Measurements from ENCODE around the gene CCDC28B. TPM values are rescaled to one million over a fixed set of nuclear protein-coding genes. Genes with fewer than 3 reads are reported as not detected.

CCDC28B gene
- total RNA-seq, 1 experiment from 2014 or later: 15.6 TPM

DNA sequence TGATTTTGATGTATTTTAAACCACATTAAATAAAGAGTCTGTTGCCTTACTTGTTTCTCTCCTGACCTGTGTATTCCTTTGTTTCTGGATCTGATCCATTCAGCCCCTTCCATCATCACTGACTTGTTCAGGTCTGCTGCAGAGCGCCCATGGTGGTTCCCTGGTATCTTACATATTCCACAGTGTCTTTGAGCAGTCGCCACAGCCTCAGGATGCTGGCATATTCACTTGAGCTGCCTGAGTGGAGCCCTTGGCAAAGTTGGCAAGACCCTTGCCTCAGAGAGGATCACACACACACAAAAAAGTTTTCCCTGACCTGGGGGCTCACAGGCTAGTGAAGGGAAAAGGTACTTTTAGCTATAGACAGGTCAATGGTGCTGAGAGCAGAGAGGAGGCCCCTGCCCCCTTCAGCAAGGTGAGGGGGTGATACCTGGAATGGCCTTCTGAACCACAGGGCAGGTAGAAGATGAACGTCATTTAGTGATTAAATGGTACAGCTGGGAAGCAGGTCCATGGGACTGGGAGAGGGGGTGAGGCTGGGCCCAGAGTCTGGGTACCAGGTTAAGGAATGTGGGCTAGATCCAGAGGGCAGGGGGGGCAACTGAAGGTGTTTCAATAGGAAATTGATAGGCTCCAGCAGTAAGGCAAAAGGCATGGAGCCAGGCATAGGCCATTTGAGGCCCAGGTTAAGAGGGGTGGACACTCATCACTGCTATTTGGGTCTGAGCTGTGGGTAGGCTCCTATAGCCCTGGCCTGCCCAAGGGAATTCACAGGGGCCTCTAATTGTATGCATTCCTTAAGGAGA lies 2.0 kb upstream of the CCDC28B start:
- ChIA-PET CTCF (no interaction called here), POLR2A (ENCODE audit: low non-redundant PET) (no interaction called here)
- Histone ChIP-seq H3K9me3 (ENCODE audit: low read depth, low read length, poor library complexity, severe bottlenecking) (no peaks in the 10 kb centered on the region), H3K4me3 (ENCODE audit: low read depth, low read length, poor library complexity, severe bottlenecking) (no peak overlapping the region), H3K36me3 (ENCODE audit: insufficient read depth, low read length, poor library complexity, severe bottlenecking) (peaks cover 38% of the 10 kb centered on the region), H3K4me1 (ENCODE audit: insufficient read depth, low read length, poor library complexity, severe bottlenecking) (peaks cover 14% of the 10 kb centered on the region), H3K27me3 (replicated peaks; ENCODE audit: insufficient read depth, low read depth, low read length, poor library complexity) (no peaks in the 10 kb centered on the region), H3K27ac (ENCODE audit: low read depth, low read length, poor library complexity, severe bottlenecking) (no peak overlapping the region)
- intact Hi-C loops (cut with micrococcal nuclease; ENCODE audit: unreplicated experiment): no loop called here
- no peak for TF ChIP-seq EZH2 (IDR thresholded peaks at IDR 0.05; ENCODE audit: borderline replicate concordance, low read depth, low read length, poor library complexity, severe bottlenecking)
- TF ChIP-seq, protein P1, sequence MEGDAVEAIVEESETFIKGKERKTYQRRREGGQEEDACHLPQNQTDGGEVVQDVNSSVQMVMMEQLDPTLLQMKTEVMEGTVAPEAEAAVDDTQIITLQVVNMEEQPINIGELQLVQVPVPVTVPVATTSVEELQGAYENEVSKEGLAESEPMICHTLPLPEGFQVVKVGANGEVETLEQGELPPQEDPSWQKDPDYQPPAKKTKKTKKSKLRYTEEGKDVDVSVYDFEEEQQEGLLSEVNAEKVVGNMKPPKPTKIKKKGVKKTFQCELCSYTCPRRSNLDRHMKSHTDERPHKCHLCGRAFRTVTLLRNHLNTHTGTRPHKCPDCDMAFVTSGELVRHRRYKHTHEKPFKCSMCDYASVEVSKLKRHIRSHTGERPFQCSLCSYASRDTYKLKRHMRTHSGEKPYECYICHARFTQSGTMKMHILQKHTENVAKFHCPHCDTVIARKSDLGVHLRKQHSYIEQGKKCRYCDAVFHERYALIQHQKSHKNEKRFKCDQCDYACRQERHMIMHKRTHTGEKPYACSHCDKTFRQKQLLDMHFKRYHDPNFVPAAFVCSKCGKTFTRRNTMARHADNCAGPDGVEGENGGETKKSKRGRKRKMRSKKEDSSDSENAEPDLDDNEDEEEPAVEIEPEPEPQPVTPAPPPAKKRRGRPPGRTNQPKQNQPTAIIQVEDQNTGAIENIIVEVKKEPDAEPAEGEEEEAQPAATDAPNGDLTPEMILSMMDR (conservative IDR thresholded peaks at IDR 0.05; ENCODE audit: low read depth, low read length): no peak
- BruUV-seq (replicated peaks): no TSS peak
- no peak for DNase-seq (ENCODE audit: low spot score)

DNA sequence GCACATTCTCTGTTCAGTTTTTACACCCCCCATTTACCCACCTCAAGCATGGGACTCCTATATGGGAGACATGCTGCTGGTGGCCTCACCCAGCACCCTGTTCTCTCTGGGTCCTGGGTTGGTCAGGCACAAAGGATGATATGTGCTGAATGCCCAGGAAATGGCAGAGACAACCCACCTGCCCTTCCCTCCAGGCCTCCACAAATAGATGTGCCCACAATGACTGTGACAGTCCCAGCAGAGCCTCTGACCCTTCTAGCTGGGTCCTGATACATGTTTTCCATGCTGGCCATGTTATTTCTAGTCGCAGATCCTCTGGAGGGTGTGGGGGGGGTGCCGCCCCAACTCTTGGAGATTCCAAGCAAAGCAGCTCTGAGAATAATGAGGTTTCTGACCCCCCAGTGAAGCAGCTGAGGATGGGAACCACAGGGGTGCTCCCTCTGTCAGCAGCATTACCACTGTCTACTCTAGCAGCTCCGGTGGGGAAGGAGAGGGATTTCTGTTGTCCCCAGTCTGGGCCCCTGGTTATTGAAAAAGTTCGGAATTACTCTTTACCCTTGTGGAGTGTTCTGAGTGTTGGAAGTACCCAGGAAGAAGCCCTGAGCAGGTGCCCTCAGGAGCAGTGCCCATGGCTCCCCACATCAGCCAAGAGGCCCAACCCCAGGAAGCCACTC lies 1.2 kb upstream of the CCDC28B start:
- ChIA-PET POLR2A (ENCODE audit: low non-redundant PET) (no interaction called here), CTCF (no interaction called here)
- BruUV-seq (replicated peaks): no TSS peak
- H3K4me3 ChIP-seq (ENCODE audit: low read depth, low read length, poor library complexity, severe bottlenecking): no peak overlapping the region
- H3K27me3 ChIP-seq (replicated peaks; ENCODE audit: insufficient read depth, low read depth, low read length, poor library complexity): no peaks in the 10 kb centered on the region
- peaks cover 14% of the 10 kb centered on the region for H3K4me1 ChIP-seq (ENCODE audit: insufficient read depth, low read length, poor library complexity, severe bottlenecking)
- no peaks in the 10 kb centered on the region for H3K9me3 ChIP-seq (ENCODE audit: low read depth, low read length, poor library complexity, severe bottlenecking)
- TF ChIP-seq, protein P1 (conservative IDR thresholded peaks at IDR 0.05; ENCODE audit: low read depth, low read length): no peak
- TF ChIP-seq EZH2 (IDR thresholded peaks at IDR 0.05; ENCODE audit: borderline replicate concordance, low read depth, low read length, poor library complexity, severe bottlenecking): no peak
- intact Hi-C loops (cut with micrococcal nuclease; ENCODE audit: unreplicated experiment): no loop called here
- DNase-seq (ENCODE audit: low spot score): no peak
- H3K27ac ChIP-seq (ENCODE audit: low read depth, low read length, poor library complexity, severe bottlenecking): peak overlapping the region; percentile 75
- H3K36me3 ChIP-seq (ENCODE audit: insufficient read depth, low read length, poor library complexity, severe bottlenecking): peaks cover 32% of the 10 kb centered on the region

DNA sequence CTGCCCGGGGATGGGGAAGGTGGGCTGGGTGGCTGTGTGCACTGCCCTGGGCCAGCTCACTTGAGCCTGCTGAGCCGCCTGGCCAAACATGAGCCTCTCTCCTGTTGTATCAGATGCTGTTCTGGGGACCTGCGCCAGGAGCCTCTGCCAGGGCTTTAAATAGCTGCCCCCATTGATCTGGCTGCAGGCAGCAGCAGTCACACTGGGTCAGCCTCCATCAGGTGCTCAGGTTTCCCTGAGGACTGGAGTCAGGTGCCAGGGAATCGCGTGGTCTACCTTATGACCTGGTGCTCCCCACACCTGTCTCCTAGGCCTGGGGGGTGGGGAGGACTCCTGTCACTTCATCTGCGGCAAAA lies 700 bp upstream of the CCDC28B start:
- H3K27me3 ChIP-seq (replicated peaks; ENCODE audit: insufficient read depth, low read depth, low read length, poor library complexity): no peaks in the 10 kb centered on the region
- H3K27ac ChIP-seq (ENCODE audit: low read depth, low read length, poor library complexity, severe bottlenecking): peak overlapping the region; percentile 75
- intact Hi-C loops (cut with micrococcal nuclease; ENCODE audit: unreplicated experiment): no loop called here
- BruUV-seq (replicated peaks): no TSS peak
- peak overlapping the region; percentile 62 for H3K4me3 ChIP-seq (ENCODE audit: low read depth, low read length, poor library complexity, severe bottlenecking)
- no peaks in the 10 kb centered on the region for H3K9me3 ChIP-seq (ENCODE audit: low read depth, low read length, poor library complexity, severe bottlenecking)
- no peak for DNase-seq (ENCODE audit: low spot score)
- peaks cover 14% of the 10 kb centered on the region for H3K4me1 ChIP-seq (ENCODE audit: insufficient read depth, low read length, poor library complexity, severe bottlenecking)
- ChIA-PET CTCF (no interaction called here), POLR2A (ENCODE audit: low non-redundant PET) (no interaction called here)
- H3K36me3 ChIP-seq (ENCODE audit: insufficient read depth, low read length, poor library complexity, severe bottlenecking): peaks cover 27% of the 10 kb centered on the region
- TF ChIP-seq, protein P1 (conservative IDR thresholded peaks at IDR 0.05; ENCODE audit: low read depth, low read length): no peak
- no peak for TF ChIP-seq EZH2 (IDR thresholded peaks at IDR 0.05; ENCODE audit: borderline replicate concordance, low read depth, low read length, poor library complexity, severe bottlenecking)
